Keratinocyte (primary cell): ENCODE data around the gene DNAAF2. TPM values are rescaled to one million over a fixed set of nuclear protein-coding genes. Genes with fewer than 3 reads are reported as not detected.
"Not testable (repeated sequence)": the region's sequence is repeated elsewhere in the genome, so short reads cannot be mapped to it uniquely, and the experiment has no call there.

Experiments used
- DNase-seq: peaks from one replicate; pipeline ENCODE4 v3.0.0-alpha.2; 2011; ENCODE audit warnings: low read depth, missing footprints, low spot score
- FAIRE-seq: peaks from 2 replicates; lab custom pipeline; 2011; peaks lifted over from hg19 to GRCh38; lab: Jason Lieb, UNC
- H2AFZ ChIP-seq: 2 replicates; pipeline ENCODE4 v1.6.0; 2012; ENCODE audit warnings: low read length, control low read depth, inconsistent platforms; ENCODE audit not compliant: control insufficient read depth
- H3K27ac ChIP-seq: 2 replicates; pipeline ENCODE4 v1.5.1; 2011; ENCODE audit warnings: low read length; ENCODE audit not compliant: control insufficient read depth, insufficient read depth
- H3K27me3 ChIP-seq: 3 replicates; pipeline ENCODE4 v1.6.0; 2011; ENCODE audit warnings: low read length; ENCODE audit not compliant: control insufficient read depth, insufficient read depth; ENCODE audit errors: extremely low read depth
- H3K36me3 ChIP-seq, 2 experiments: 2 replicates in 1 of 2; 3 replicates in 1 of 2; pipeline ENCODE4 v1.5.1; 2011; ENCODE audit warnings: low read length in 2 of 2, mild to moderate bottlenecking in 1 of 2; ENCODE audit not compliant: control insufficient read depth in 2 of 2, insufficient read depth in 2 of 2; ENCODE audit errors: extremely low read depth in 1 of 2
- H3K4me1 ChIP-seq: 3 replicates; pipeline ENCODE4 v1.5.1; 2011; ENCODE audit warnings: low read length; ENCODE audit not compliant: control insufficient read depth, insufficient read depth; ENCODE audit errors: extremely low read depth
- H3K4me2 ChIP-seq: 3 replicates; pipeline ENCODE4 v1.6.0; 2011; ENCODE audit warnings: low read depth, low read length; ENCODE audit not compliant: control insufficient read depth, insufficient read depth; ENCODE audit errors: extremely low read depth
- H3K4me3 ChIP-seq, 3 experiments: fragments of 200-600 bp in 1 of 3; sonication (generic) in 1 of 3; 2 replicates in 2 of 3; 3 replicates in 1 of 3; pipeline ENCODE4 v1.5.1; 2011 to 2016; ENCODE audit warnings: low read length in 3 of 3, mild to moderate bottlenecking in 3 of 3, control low read depth in 2 of 3, inconsistent platforms in 1 of 3, low read depth in 1 of 3, mixed read lengths in 1 of 3, mixed run types in 1 of 3, moderate library complexity in 1 of 3; ENCODE audit not compliant: control insufficient read depth in 2 of 3, insufficient read depth in 2 of 3; ENCODE audit errors: extremely low read depth in 1 of 3
- H3K79me2 ChIP-seq: 2 replicates; pipeline ENCODE4 v1.6.0; 2012; ENCODE audit warnings: low read length; ENCODE audit not compliant: control insufficient read depth, insufficient read depth
- H3K9ac ChIP-seq: 3 replicates; pipeline ENCODE4 v1.6.0; 2011; ENCODE audit warnings: low read length; ENCODE audit not compliant: control insufficient read depth, insufficient read depth; ENCODE audit errors: extremely low read depth
- H3K9me1 ChIP-seq: 3 replicates; pipeline ENCODE4 v1.6.0; 2011; ENCODE audit warnings: low read length; ENCODE audit not compliant: control insufficient read depth, insufficient read depth; ENCODE audit errors: extremely low read depth
- H3K9me3 ChIP-seq: 2 replicates; pipeline ENCODE4 v1.5.1; 2012; ENCODE audit warnings: low read depth, low read length; ENCODE audit not compliant: control insufficient read depth
- H4K20me1 ChIP-seq: 3 replicates; pipeline ENCODE4 v1.6.0; 2011; ENCODE audit warnings: low read length; ENCODE audit not compliant: control insufficient read depth, insufficient read depth; ENCODE audit errors: extremely low read depth
- EZH2 ChIP-seq: IDR thresholded peaks from one replicate; pipeline ENCODE4 v1.6.1; 2012; ENCODE audit warnings: inconsistent platforms, mild to moderate bottlenecking, low read length, moderate library complexity
- dilution Hi-C: fragments of 300-500 bp; cut with MboI; formaldehyde crosslinking; loops from one replicate; pipeline ENCODE4 v1.7.0; 2020; ENCODE audit warnings: low sequenced_read_pairs; ENCODE audit not compliant: extremely low pct_ligation_motif_present
- polyA plus RNA-seq, 5 experiments: library from polyadenylated mRNA; depleted of rRNA in 3 of 5; stranded (reverse) in 3 of 5; stranded (forward) in 1 of 5; unstranded in 1 of 5; fragments of >200 nt; gene quantifications; 1 replicate in 1 of 5; 2 replicates in 3 of 5; 3 replicates in 1 of 5; pipeline versions ENCODE4 v1.2.1 to v1.2.3, GENCODE V29; 2011 to 2012; ENCODE audit warnings: missing spikeins in 2 of 5, low read depth in 1 of 5, low replicate concordance in 1 of 5
- TF ChIP-seq, protein P1 (sequence below), 3 experiments: IDR thresholded peaks in 1 of 3; conservative IDR thresholded peaks in 1 of 3; optimal IDR thresholded peaks in 1 of 3; 2 replicates in 2 of 3; 3 replicates in 1 of 3; pipeline versions ENCODE3 to v1.5.1; 2011; ENCODE audit warnings: low read length in 3 of 3, mild to moderate bottlenecking in 3 of 3, moderate library complexity in 2 of 3, control low read depth in 1 of 3, inconsistent platforms in 1 of 3; ENCODE audit not compliant: insufficient read depth in 2 of 3; ENCODE audit errors: extremely low read depth in 1 of 3

DNAAF2 gene
- polyA plus RNA-seq, 1 donor (not counting 4 experiments of a cell fraction or from before 2014, with no cell fraction given) = 9.5 TPM

DNA sequence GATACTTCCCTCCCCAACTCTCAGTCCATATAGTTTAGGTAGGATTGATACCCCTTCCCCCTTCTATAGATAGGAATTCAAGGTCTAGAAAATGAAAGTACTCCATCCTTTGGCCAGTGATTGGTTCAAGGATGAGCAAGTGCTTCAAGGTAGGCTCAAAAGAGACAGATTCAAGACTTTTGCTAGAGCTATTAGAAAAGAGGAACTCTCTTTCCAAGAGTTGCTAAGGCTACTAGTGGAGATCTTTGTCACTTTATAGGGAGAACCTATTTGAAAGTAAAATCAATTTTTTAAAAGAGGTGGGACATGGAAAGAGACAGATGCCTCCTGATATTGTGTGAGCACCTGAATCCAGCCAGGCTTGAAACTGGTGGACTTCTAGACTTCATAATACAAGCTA lies 35.4 kb upstream of the DNAAF2 start:
- Histone ChIP-seq H3K9me3 (no peaks in the 10 kb centered on the region), H4K20me1 (no peaks in the 10 kb centered on the region), H3K4me2 (no peak overlapping the region), H3K79me2 (no peaks in the 10 kb centered on the region), H2AFZ (no peak overlapping the region), H3K9ac (no peak overlapping the region), H3K4me1 (no peaks in the 10 kb centered on the region), H3K27ac (no peak overlapping the region), H3K36me3 (no peaks in the 10 kb centered on the region), H3K27me3 (no peaks in the 10 kb centered on the region), H3K4me3 (no peak overlapping the region), H3K9me1 (no peaks in the 10 kb centered on the region)
- dilution Hi-C loops = no loop called here
- no peak for FAIRE-seq
- TF ChIP-seq, protein P1, sequence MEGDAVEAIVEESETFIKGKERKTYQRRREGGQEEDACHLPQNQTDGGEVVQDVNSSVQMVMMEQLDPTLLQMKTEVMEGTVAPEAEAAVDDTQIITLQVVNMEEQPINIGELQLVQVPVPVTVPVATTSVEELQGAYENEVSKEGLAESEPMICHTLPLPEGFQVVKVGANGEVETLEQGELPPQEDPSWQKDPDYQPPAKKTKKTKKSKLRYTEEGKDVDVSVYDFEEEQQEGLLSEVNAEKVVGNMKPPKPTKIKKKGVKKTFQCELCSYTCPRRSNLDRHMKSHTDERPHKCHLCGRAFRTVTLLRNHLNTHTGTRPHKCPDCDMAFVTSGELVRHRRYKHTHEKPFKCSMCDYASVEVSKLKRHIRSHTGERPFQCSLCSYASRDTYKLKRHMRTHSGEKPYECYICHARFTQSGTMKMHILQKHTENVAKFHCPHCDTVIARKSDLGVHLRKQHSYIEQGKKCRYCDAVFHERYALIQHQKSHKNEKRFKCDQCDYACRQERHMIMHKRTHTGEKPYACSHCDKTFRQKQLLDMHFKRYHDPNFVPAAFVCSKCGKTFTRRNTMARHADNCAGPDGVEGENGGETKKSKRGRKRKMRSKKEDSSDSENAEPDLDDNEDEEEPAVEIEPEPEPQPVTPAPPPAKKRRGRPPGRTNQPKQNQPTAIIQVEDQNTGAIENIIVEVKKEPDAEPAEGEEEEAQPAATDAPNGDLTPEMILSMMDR (optimal IDR thresholded peaks at IDR 0.05 in 1 of 3, IDR thresholded peaks at IDR 0.05 in 1 of 3, conservative IDR thresholded peaks at IDR 0.05 in 1 of 3; ENCODE audit: extremely low read depth in 1 of 3, insufficient read depth in 2 of 3, low read length in 3 of 3) = no peak
- TF ChIP-seq EZH2 = no peak
- DNase-seq = no peak

DNA sequence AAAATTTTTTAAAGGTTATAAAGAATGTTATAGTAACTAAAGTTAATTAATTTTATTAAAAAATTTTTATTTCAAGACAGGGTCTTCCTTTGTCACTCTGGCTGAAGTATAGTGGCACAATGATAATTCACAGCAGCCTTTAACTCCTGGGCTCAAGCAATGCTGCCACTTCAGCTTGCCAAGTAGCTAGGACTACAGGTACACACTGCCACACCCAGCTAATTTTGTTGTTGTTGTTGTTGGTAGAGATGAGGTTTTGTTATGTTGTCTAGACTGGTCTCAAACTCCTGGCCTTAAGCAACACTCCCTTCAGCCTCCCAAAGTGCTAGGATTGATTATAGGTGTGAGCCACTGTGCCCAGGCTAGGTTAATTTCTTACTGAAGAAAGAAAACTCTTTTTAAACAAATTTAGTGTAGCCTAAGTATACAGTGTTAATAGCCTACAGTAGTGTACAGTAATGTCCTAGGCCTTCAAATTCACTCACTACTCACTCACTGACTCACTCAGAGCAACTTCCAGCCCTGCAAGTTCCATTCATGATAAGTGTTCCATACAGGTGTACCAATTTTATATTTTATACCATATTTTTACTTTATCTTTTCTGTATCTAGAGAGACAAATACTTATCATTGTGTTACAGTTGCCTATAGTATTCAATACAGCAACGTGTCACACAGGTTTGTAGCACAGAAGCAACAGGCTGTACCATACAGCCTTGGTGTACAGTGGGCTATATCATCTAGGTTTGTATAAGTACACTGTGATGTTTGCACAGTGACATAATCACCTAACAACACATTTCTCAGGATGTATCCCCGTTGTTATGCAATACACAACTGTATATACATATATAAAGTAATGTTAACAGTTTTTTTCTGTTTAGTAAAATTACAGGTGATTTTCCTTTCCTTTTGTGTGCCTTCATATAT lies 24.7 kb upstream of the DNAAF2 start:
- peak overlapping the region; percentile 44 for H3K27ac ChIP-seq
- dilution Hi-C loops = no loop called here
- H3K9ac ChIP-seq = no peak overlapping the region
- no peaks in the 10 kb centered on the region for H3K9me1 ChIP-seq
- H3K9me3 ChIP-seq = no peaks in the 10 kb centered on the region
- H3K4me3 ChIP-seq = no peak overlapping the region
- no peaks in the 10 kb centered on the region for H4K20me1 ChIP-seq
- FAIRE-seq (no peak), DNase-seq (no peak)
- TF ChIP-seq EZH2 = no peak
- TF ChIP-seq, protein P1 (optimal IDR thresholded peaks at IDR 0.05 in 1 of 3, IDR thresholded peaks at IDR 0.05 in 1 of 3, conservative IDR thresholded peaks at IDR 0.05 in 1 of 3; ENCODE audit: extremely low read depth in 1 of 3, insufficient read depth in 2 of 3, low read length in 3 of 3) = no peak
- H3K27me3 ChIP-seq = no peaks in the 10 kb centered on the region
- no peaks in the 10 kb centered on the region for H3K79me2 ChIP-seq
- no peak overlapping the region for H3K4me2 ChIP-seq
- H2AFZ ChIP-seq = no peak overlapping the region
- H3K36me3 ChIP-seq = no peaks in the 10 kb centered on the region
- peaks cover 2% of the 10 kb centered on the region for H3K4me1 ChIP-seq

DNA sequence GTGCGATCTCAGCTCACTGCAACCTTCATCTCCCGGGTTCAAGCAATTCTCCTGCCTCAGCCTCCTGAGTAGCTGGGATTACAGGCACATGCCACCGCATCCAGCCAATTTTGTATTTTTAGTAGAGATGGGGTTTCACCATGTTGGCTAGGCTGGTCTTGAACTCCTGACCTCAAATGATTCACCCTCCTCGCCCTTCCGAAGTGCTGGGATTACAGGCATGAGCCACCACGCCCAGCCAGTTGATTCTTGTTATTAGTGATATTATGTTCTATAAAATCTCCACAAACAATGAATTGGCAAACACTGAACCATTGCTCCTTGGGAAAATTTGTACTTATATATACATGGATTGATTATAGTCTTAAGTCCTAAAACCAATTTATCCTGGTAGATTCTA lies 22.5 kb upstream of the DNAAF2 start:
- H2AFZ ChIP-seq, H3K9ac ChIP-seq, H3K4me3 ChIP-seq, H3K27me3 ChIP-seq, H3K4me2 ChIP-seq, H3K9me1 ChIP-seq, H4K20me1 ChIP-seq, FAIRE-seq, H3K4me1 ChIP-seq, H3K27ac ChIP-seq, H3K36me3 ChIP-seq, H3K79me2 ChIP-seq, dilution Hi-C loops, H3K9me3 ChIP-seq, DNase-seq: not testable (repeated sequence)
